Activated CD4-positive, CD25-positive, alpha-beta regulatory T cell treated with anti-CD3 and anti-CD28 coated beads, Interleukin-2, amount 50 U/mL, for 72 hours (primary cell): ENCODE data around the gene GABRG3.

Source experiments
- DNase-seq: peaks from one replicate; pipeline ENCODE4 v3.0.0; 2021

GABRG3 gene

GRCh38 chr15:27429577-27429976, 458.6 kb downstream of the GABRG3 start:
- no peak for DNase-seq

GRCh38 chr15:27433604-27434003, 462.6 kb downstream of the GABRG3 start:
- DNase-seq: no peak

- no peak for DNase-seq
Observed at GRCh38 chr15:27438403-27439375, 467.7 kb downstream of the GABRG3 start.

- no peak for DNase-seq
Observed at GRCh38 chr15:27441120-27441519, 470.1 kb downstream of the GABRG3 start.

- DNase-seq: no peak
Observed at GRCh38 chr15:27448234-27448633, 477.3 kb downstream of the GABRG3 start.

- no peak for DNase-seq
Observed at GRCh38 chr15:27448986-27449385, 478.0 kb downstream of the GABRG3 start.

GRCh38 chr15:27449941-27450340, 479.0 kb downstream of the GABRG3 start:
- DNase-seq: no peak

GRCh38 chr15:27454281-27455075, 483.5 kb downstream of the GABRG3 start:
- DNase-seq: no peak

- DNase-seq: no peak
Observed at GRCh38 chr15:27456807-27457206, 485.8 kb downstream of the GABRG3 start.

- no peak for DNase-seq
Observed at GRCh38 chr15:27457766-27458165, 486.8 kb downstream of the GABRG3 start.

GRCh38 chr15:27458345-27459084, 487.5 kb downstream of the GABRG3 start:
- DNase-seq: no peak

- DNase-seq: no peak
Observed at GRCh38 chr15:27459836-27460235, 488.9 kb downstream of the GABRG3 start.

GRCh38 chr15:27461181-27461580, 490.2 kb downstream of the GABRG3 start:
- DNase-seq: no peak

GRCh38 chr15:27463525-27464088, 492.6 kb downstream of the GABRG3 start:
- no peak for DNase-seq

GRCh38 chr15:27464941-27465612, 494.1 kb downstream of the GABRG3 start:
- no peak for DNase-seq

GRCh38 chr15:27466758-27467157, 495.8 kb downstream of the GABRG3 start:
- DNase-seq: no peak

- no peak for DNase-seq
Observed at GRCh38 chr15:27468151-27468591, 497.2 kb downstream of the GABRG3 start.

- no peak for DNase-seq
Observed at GRCh38 chr15:27473845-27474244, 502.9 kb downstream of the GABRG3 start.

GRCh38 chr15:27475395-27475794, 504.4 kb downstream of the GABRG3 start:
- no peak for DNase-seq

GRCh38 chr15:27479296-27480140, 508.5 kb downstream of the GABRG3 start:
- DNase-seq: no peak

GRCh38 chr15:27480141-27480530, 509.2 kb downstream of the GABRG3 start:
- no peak for DNase-seq
